ENCODE results near the gene ARID1A.

The ARID1A gene

GRCh38 chr1:26745191-26745590 lies 49.4 kb downstream of the ARID1A start:
- H3K27me3 ChIP-seq (ENCODE audit: low read depth, low read length) = no peaks in the 10 kb centered on the region
- H3K4me3 ChIP-seq (ENCODE audit: low read length) = no peak overlapping the region
- H3K27ac ChIP-seq (ENCODE audit: low read length) = no peak overlapping the region
- no peak overlapping the region for H2AFZ ChIP-seq (ENCODE audit: low read depth, low read length)
- no peak overlapping the region for H3K9ac ChIP-seq (ENCODE audit: low read length)
- peaks cover 87% of the 10 kb centered on the region for H3K79me2 ChIP-seq (ENCODE audit: low read length)
- no peak overlapping the region for H3K4me2 ChIP-seq (ENCODE audit: low read length)
- H3K9me3 ChIP-seq (ENCODE audit: insufficient read depth, low read length) = no peaks in the 10 kb centered on the region
- TF ChIP-seq EZH2phosphoT487 (IDR thresholded peaks at IDR 0.05; ENCODE audit: low read depth) = no peak
- H3K4me1 ChIP-seq (ENCODE audit: low read length) = peaks cover 22% of the 10 kb centered on the region
- peaks cover 27% of the 10 kb centered on the region for H4K20me1 ChIP-seq (ENCODE audit: insufficient read depth, low read length)
- peaks cover 51% of the 10 kb centered on the region for H3K36me3 ChIP-seq (replicated peaks; ENCODE audit: low read depth, low read length)

- Histone ChIP-seq H3K27ac (ENCODE audit: low read length) (no peak overlapping the region), H3K4me2 (ENCODE audit: low read length) (no peak overlapping the region), H2AFZ (ENCODE audit: low read depth, low read length) (no peak overlapping the region), H3K79me2 (ENCODE audit: low read length) (peaks cover 85% of the 10 kb centered on the region), H3K9me3 (ENCODE audit: insufficient read depth, low read length) (no peaks in the 10 kb centered on the region), H3K4me1 (ENCODE audit: low read length) (peaks cover 22% of the 10 kb centered on the region), H3K27me3 (ENCODE audit: low read depth, low read length) (no peaks in the 10 kb centered on the region), H3K9ac (ENCODE audit: low read length) (no peak overlapping the region), H3K36me3 (replicated peaks; ENCODE audit: low read depth, low read length) (peaks cover 40% of the 10 kb centered on the region), H3K4me3 (ENCODE audit: low read length) (no peak overlapping the region), H4K20me1 (ENCODE audit: insufficient read depth, low read length) (peaks cover 19% of the 10 kb centered on the region)
- TF ChIP-seq CTCF (IDR thresholded peaks at IDR 0.05; ENCODE audit: low read depth, low read length) = no peak
- TF ChIP-seq EZH2phosphoT487 (IDR thresholded peaks at IDR 0.05; ENCODE audit: low read depth) = no peak
Observed at GRCh38 chr1:26747048-26747447, 51.2 kb downstream of the ARID1A start.

GRCh38 chr1:26748351-26748750 lies 52.5 kb downstream of the ARID1A start:
- H3K27me3 ChIP-seq (ENCODE audit: low read depth, low read length) = no peaks in the 10 kb centered on the region
- no peak overlapping the region for H3K4me2 ChIP-seq (ENCODE audit: low read length)
- peaks cover 86% of the 10 kb centered on the region for H3K79me2 ChIP-seq (ENCODE audit: low read length)
- no peak overlapping the region for H3K9ac ChIP-seq (ENCODE audit: low read length)
- H3K4me3 ChIP-seq (ENCODE audit: low read length) = no peak overlapping the region
- TF ChIP-seq EZH2phosphoT487 (IDR thresholded peaks at IDR 0.05; ENCODE audit: low read depth) (no peak), CTCF (IDR thresholded peaks at IDR 0.05; ENCODE audit: low read depth, low read length) (no peak)
- no peak overlapping the region for H3K27ac ChIP-seq (ENCODE audit: low read length)
- H3K4me1 ChIP-seq (ENCODE audit: low read length) = peaks cover 16% of the 10 kb centered on the region
- peaks cover 13% of the 10 kb centered on the region for H4K20me1 ChIP-seq (ENCODE audit: insufficient read depth, low read length)
- H3K9me3 ChIP-seq (ENCODE audit: insufficient read depth, low read length) = no peaks in the 10 kb centered on the region
- H2AFZ ChIP-seq (ENCODE audit: low read depth, low read length) = no peak overlapping the region
- H3K36me3 ChIP-seq (replicated peaks; ENCODE audit: low read depth, low read length) = peaks cover 42% of the 10 kb centered on the region

GRCh38 chr1:26749458-26749857 lies 53.6 kb downstream of the ARID1A start:
- Histone ChIP-seq H3K9ac (ENCODE audit: low read length) (no peak overlapping the region), H3K36me3 (replicated peaks; ENCODE audit: low read depth, low read length) (peaks cover 43% of the 10 kb centered on the region)

More at GRCh38 chr1:26749458-26749857, 53.6 kb downstream of the ARID1A start:
- H3K4me2 ChIP-seq (ENCODE audit: low read length) = no peak overlapping the region
- no peak overlapping the region for H3K27ac ChIP-seq (ENCODE audit: low read length)
- no peak for TF ChIP-seq CTCF (IDR thresholded peaks at IDR 0.05; ENCODE audit: low read depth, low read length)
- no peak for TF ChIP-seq EZH2phosphoT487 (IDR thresholded peaks at IDR 0.05; ENCODE audit: low read depth)
- peaks cover 87% of the 10 kb centered on the region for H3K79me2 ChIP-seq (ENCODE audit: low read length)
- no peaks in the 10 kb centered on the region for H3K27me3 ChIP-seq (ENCODE audit: low read depth, low read length)
- peaks cover 12% of the 10 kb centered on the region for H4K20me1 ChIP-seq (ENCODE audit: insufficient read depth, low read length)
- H2AFZ ChIP-seq (ENCODE audit: low read depth, low read length) = no peak overlapping the region
- peaks cover 5% of the 10 kb centered on the region for H3K4me1 ChIP-seq (ENCODE audit: low read length)
- H3K4me3 ChIP-seq (ENCODE audit: low read length) = no peak overlapping the region
- no peaks in the 10 kb centered on the region for H3K9me3 ChIP-seq (ENCODE audit: insufficient read depth, low read length)

Measured in OCI-LY3 (cell line).